K562 (cell line): ENCODE measurements around the gene SERINC5. TPM values are rescaled to one million over a fixed set of nuclear protein-coding genes. Genes with fewer than 3 reads are reported as not detected.
A peak's percentile ranks its signal among the peaks of the same experiment; 100 is the strongest.

Source experiments
- ATF1 ChIP-seq, 2 experiments: fragments of 450-650 bp in 1 of 2; IDR thresholded peaks; 2 replicates each; pipeline ENCODE4 v1.6.1; 2016; ENCODE audit warnings: missing compliant biosample characterization in 1 of 2, missing genetic modification characterization in 1 of 2
- CBX8 ChIP-seq: fragments of 200-600 bp; sonication (generic); IDR thresholded peaks from 2 replicates; pipeline ENCODE4 v1.6.1; 2012; ENCODE audit warnings: borderline replicate concordance, mixed run types, low read depth, mild to moderate bottlenecking, moderate library complexity, mixed read lengths, low read length, control low read depth, inconsistent platforms; ENCODE audit not compliant: poor library complexity, severe bottlenecking; ENCODE audit errors: extremely low read depth
- ETV1 ChIP-seq: fragments of 450-650 bp; conservative IDR thresholded peaks from 2 replicates; pipeline ENCODE4 v1.6.1; 2016; ENCODE audit warnings: missing genetic modification characterization, control low read depth, low read depth, missing compliant biosample characterization
- HSF4 ChIP-seq: fragments of 250-450 bp; sonication (Bioruptor Pico); IDR thresholded peaks from 2 replicates; pipeline ENCODE4 v2.1.2; 2022; ENCODE audit warnings: mild to moderate bottlenecking, moderate library complexity, borderline replicate concordance
- MBD2 ChIP-seq: sonication (generic); IDR thresholded peaks from 2 replicates; pipeline ENCODE4 v1.6.1; 2016; ENCODE audit warnings: low read depth, borderline replicate concordance
- MGA ChIP-seq: fragments of 450-650 bp; IDR thresholded peaks from 2 replicates; pipeline ENCODE4 v1.6.1; 2016; ENCODE audit warnings: mild to moderate bottlenecking, moderate library complexity
- MLLT1 ChIP-seq, 2 experiments: fragments of 450-650 bp; IDR thresholded peaks; 2 replicates each; pipeline ENCODE4 v1.6.1; 2016
- NONO ChIP-seq, 2 experiments: fragments of 200-400 bp in 1 of 2; fragments of 450-650 bp in 1 of 2; formaldehyde crosslinking in 1 of 2; IDR thresholded peaks; 2 replicates each; pipeline ENCODE4 v1.6.1; 2017; ENCODE audit warnings: low read depth in 2 of 2, mild to moderate bottlenecking in 2 of 2, moderate library complexity in 2 of 2, low read length in 1 of 2
- SRSF9 ChIP-seq: fragments of 200-400 bp; formaldehyde crosslinking; IDR thresholded peaks from 2 replicates; pipeline ENCODE4 v1.6.1; 2017; ENCODE audit warnings: low read depth, low read length, borderline replicate concordance
- TCFL5 ChIP-seq: fragments of 250-450 bp; sonication (Bioruptor Pico); conservative IDR thresholded peaks from 2 replicates; pipeline ENCODE4 v1.6.1; 2021; ENCODE audit warnings: mild to moderate bottlenecking, moderate library complexity, matching md5 sums
- TEAD1 ChIP-seq, 2 experiments: fragments of 450-650 bp in 1 of 2; sonication (generic) in 1 of 2; formaldehyde crosslinking; IDR thresholded peaks; 2 replicates each; pipeline versions ENCODE4 v1.4.0 to v1.8.0; 2020 to 2022; ENCODE audit warnings: mild to moderate bottlenecking in 2 of 2, missing genetic modification reagents in 1 of 2
- polyA plus RNA-seq, 8 experiments: library from polyadenylated mRNA; depleted of rRNA in 4 of 8; stranded (reverse) in 5 of 8; unstranded in 3 of 8; fragments of >200 nt; fragmentation: Nextera tagmentation in 2 of 8; fragmentation: Illumina TruSeq in 1 of 8; extraction: Ambion mirVana in 2 of 8; extraction: Trizol in 1 of 8; gene quantifications; 2 replicates each; pipeline versions ENCODE4 v1.2.1 to v1.2.3, GENCODE V29; 2011 to 2014; ENCODE audit warnings: inconsistent platforms in 1 of 8, missing spikeins in 1 of 8
- total RNA-seq, 7 experiments: library from RNA; depleted of rRNA in 6 of 7; stranded (reverse); fragments of >200 nt in 6 of 7; fragmentation: Illumina TruSeq in 2 of 7; extraction: Trizol in 2 of 7; gene quantifications; 2 replicates each; pipeline versions ENCODE4 v1.2.1 to v1.2.3, GENCODE V29; 2011 to 2021; ENCODE audit warnings: low replicate concordance in 1 of 7

Gene SERINC5
- total and polyA plus RNA-seq, 9 of the 15 experiments (the other 6 are each of a cell fraction or from before 2014, with no cell fraction given): 1.4 to 7.9 (median 3.7) TPM

GRCh38 chr5:80204808-80205614 lies 50.8 kb downstream of the SERINC5 start (continued):
- TF ChIP-seq CBX8 (no peak), TCFL5 (CRISPR knock-in tag) (no peak), TEAD1 (CRISPR knock-in tag; IDR thresholded peaks at IDR 0.05) (peak; percentile 21 to 83; a peak in 2 of 4 replicates), ATF1 (CRISPR knock-in tag; IDR thresholded peaks at IDR 0.05) (no peak), ATF1 (tag; IDR thresholded peaks at IDR 0.05) (peak; percentile 71), MGA (no peak), NONO (IDR thresholded peaks at IDR 0.05; ENCODE audit: low read depth in 2 of 2, low read length in 1 of 2) (peak in 1 of 2 experiments; percentile 74; a peak in 1 of 4 replicates), ETV1 (tag) (no peak), MBD2 (peak; percentile 64; the same call in 1 of the 2 replicates), HSF4 (CRISPR knock-in tag) (no peak), SRSF9 (no peak), MLLT1 (IDR thresholded peaks at IDR 0.05) (peak in 1 of 2 experiments; percentile 26; a peak in 1 of 4 replicates)
